BJ (cell line): ENCODE results near the gene TBL1XR1. TPM values are rescaled to one million over a fixed set of nuclear protein-coding genes. Genes with fewer than 3 reads are reported as not detected.
"Not testable (repeated sequence)": the region's sequence is repeated elsewhere in the genome, so short reads cannot be mapped to it uniquely, and the experiment has no call there.

Experiments used
- CTCF ChIA-PET: fragments of 350-600 bp; formaldehyde crosslinking; extraction: SDS; loops from one replicate; lab custom pipeline; 2021; ENCODE audit warnings: antibody characterized with exemption, inconsistent platforms; lab: Yijun Ruan, JAX
- POLR2A ChIA-PET: fragments of 300-600 bp; sonication (Branson Sonifier 250); formaldehyde crosslinking; extraction: SDS; loops from one replicate; lab custom pipeline; 2021; ENCODE audit warnings: antibody characterized with exemption; lab: Charles Lee
- DNase-seq: peaks from one replicate; pipeline ENCODE4 v3.0.0-alpha.2; 2011; ENCODE audit warnings: low read depth
- H3K27me3 ChIP-seq: 2 replicates; pipeline ENCODE4 v1.6.0; 2011; ENCODE audit warnings: low read length; ENCODE audit not compliant: control insufficient read depth, insufficient read depth
- H3K36me3 ChIP-seq: 2 replicates; pipeline ENCODE4 v1.5.1; 2011; ENCODE audit warnings: low read length; ENCODE audit not compliant: control insufficient read depth, insufficient read depth
- H3K4me3 ChIP-seq: 2 replicates; pipeline ENCODE4 v1.5.1; 2011; ENCODE audit warnings: low read depth, mild to moderate bottlenecking, control low read depth, low read length
- polyA plus RNA-seq: library from polyadenylated mRNA; depleted of rRNA; stranded (reverse); fragments of >200 nt; gene quantifications from 2 replicates; pipeline ENCODE4 v1.2.3, GENCODE V29; 2011
- TF ChIP-seq, protein P1 (sequence below): IDR thresholded peaks from 2 replicates; pipeline ENCODE4 v1.5.1; 2011; ENCODE audit warnings: low read depth, mild to moderate bottlenecking, control low read depth, inconsistent platforms, low read length, moderate library complexity; ENCODE audit not compliant: insufficient read depth

TBL1XR1 gene
- polyA plus RNA-seq, 1 experiment: 95.4 TPM

DNA sequence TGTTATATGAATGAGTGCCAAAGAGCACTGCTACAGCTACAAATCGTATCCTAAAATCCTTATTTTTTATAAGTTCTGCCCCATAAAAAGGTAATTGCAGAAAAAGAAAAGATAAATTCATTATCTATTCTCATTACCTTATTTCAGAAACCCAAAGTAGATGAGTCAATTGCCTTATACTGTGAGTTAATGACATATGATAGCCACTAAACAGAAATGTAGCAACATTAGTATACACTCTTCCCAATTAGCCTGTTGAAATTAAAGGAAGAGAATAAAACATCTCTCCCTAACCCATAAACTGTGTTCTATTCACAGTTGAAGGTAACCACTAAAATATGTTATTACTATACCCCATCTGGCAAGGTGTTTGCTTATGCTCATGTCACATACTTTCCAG lies 11.0 kb downstream of the TBL1XR1 start:
- Histone ChIP-seq H3K27me3 (no peaks in the 10 kb centered on the region), H3K36me3 (no peaks in the 10 kb centered on the region), H3K4me3 (no peak overlapping the region)
- CTCF ChIA-PET: no interaction called here
- DNase-seq: no peak
- POLR2A ChIA-PET: no interaction called here
- TF ChIP-seq, protein P1, sequence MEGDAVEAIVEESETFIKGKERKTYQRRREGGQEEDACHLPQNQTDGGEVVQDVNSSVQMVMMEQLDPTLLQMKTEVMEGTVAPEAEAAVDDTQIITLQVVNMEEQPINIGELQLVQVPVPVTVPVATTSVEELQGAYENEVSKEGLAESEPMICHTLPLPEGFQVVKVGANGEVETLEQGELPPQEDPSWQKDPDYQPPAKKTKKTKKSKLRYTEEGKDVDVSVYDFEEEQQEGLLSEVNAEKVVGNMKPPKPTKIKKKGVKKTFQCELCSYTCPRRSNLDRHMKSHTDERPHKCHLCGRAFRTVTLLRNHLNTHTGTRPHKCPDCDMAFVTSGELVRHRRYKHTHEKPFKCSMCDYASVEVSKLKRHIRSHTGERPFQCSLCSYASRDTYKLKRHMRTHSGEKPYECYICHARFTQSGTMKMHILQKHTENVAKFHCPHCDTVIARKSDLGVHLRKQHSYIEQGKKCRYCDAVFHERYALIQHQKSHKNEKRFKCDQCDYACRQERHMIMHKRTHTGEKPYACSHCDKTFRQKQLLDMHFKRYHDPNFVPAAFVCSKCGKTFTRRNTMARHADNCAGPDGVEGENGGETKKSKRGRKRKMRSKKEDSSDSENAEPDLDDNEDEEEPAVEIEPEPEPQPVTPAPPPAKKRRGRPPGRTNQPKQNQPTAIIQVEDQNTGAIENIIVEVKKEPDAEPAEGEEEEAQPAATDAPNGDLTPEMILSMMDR: no peak

DNA sequence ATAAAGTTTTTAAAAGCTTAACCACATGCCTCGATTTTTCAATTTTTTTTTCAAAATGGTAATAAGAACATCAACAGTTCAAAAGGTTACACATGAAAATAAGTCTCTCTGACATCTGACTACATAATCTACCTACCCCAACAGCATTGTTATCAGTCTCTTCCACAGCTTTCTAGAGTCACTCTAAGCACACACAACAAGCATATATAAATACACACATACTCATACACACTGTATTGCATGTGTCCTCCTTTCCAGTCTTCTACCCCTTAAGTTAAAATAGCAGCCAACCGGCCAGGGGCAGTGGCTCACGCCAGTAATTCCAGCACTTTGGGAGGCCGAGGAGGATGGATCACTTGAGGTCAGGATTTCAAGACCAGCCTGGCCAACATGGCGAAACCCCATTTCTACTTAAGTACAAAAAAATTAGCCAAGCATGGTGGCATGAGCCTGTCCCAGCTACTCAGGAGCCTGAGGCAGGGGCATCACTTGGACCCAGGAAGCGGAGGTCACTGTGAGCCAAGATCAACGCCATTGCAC lies 12.2 kb downstream of the TBL1XR1 start:
- POLR2A ChIA-PET: no interaction called here

DNA sequence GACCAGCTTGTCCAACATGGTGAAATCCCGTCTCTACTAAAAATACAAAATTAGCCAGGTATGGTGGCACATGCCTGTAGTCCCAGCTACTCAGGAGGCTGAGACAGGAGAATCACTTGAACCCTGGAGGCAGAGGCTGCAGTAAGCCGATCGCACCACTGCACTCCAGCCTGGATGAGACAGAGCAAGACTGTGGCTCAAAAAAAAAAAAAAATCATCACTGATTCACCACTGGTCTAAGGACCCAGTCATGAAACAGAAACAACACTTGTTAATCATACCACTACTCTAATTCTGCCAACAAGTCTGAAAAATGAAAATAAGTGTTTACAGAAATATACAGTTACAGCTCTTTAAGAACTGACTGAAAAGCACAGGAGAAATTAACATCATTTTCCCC lies 12.7 kb downstream of the TBL1XR1 start:
- POLR2A ChIA-PET, H3K27me3 ChIP-seq, DNase-seq, H3K4me3 ChIP-seq, H3K36me3 ChIP-seq: not testable (repeated sequence)
- CTCF ChIA-PET: interaction anchor here (0.6 to 0.8 kb wide), 5 partner anchors 26 to 332 kb away, joined by 3 to 6 read pairs (median 3); no protein-coding TSS in a partner anchor

More for the DNA sequence above, 12.2 kb downstream of the TBL1XR1 start:
- Histone ChIP-seq H3K36me3 (no peaks in the 10 kb centered on the region), H3K4me3 (no peak overlapping the region), H3K27me3 (no peaks in the 10 kb centered on the region)
- no peak for DNase-seq
- TF ChIP-seq, protein P1: no peak
- CTCF ChIA-PET: interaction anchor here (0.6 to 0.8 kb wide), 4 partner anchors 25 to 331 kb away, joined by 3 to 6 read pairs (median 4); no protein-coding TSS in a partner anchor

DNA sequence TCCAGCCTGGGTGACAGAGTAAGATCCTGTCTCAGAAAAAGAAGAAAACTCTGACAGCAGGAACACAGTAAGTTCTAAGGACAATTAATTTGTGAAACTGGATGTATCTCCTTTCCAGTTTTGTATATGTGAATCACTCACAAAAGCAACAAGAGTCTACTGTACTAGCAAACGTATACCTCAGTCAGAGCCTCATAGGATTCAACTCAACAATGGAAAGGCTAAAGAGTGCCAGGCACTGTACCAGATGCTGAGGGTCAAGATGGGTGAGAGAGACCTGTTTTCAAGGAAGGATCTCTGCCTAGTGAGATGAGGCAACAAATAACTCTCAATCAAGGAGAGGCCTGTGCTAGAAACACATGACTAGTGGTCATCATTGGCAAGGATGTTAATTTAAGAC lies 14.9 kb downstream of the TBL1XR1 start:
- CTCF ChIA-PET: no interaction called here
- TF ChIP-seq, protein P1: no peak
- H3K27me3 ChIP-seq: no peaks in the 10 kb centered on the region
- POLR2A ChIA-PET: no interaction called here
- DNase-seq: no peak
- H3K4me3 ChIP-seq: no peak overlapping the region
- H3K36me3 ChIP-seq: no peaks in the 10 kb centered on the region

DNA sequence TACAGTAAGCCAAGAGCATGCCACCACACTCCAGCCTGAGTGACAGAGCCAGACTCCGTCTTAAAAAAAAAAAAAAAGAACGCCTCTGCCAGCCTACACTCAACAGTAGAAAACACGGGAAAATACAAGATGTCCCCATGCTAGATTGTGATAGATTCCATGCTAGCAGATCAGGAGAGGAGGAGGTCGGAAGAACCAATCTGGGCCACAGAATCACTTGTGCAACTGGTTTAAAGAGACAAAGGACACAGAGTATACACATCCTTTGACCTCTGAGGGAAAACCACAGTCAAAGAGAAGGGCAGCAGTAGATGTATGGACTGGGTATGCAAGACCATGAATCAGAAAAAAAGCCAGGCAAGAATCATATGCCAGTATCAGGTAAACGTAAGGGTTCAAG lies 15.9 kb downstream of the TBL1XR1 start:
- TF ChIP-seq, protein P1: no peak
- Histone ChIP-seq H3K36me3 (no peaks in the 10 kb centered on the region), H3K27me3 (no peaks in the 10 kb centered on the region), H3K4me3 (no peak overlapping the region)
- ChIA-PET POLR2A (no interaction called here), CTCF (no interaction called here)
- no peak for DNase-seq

DNA sequence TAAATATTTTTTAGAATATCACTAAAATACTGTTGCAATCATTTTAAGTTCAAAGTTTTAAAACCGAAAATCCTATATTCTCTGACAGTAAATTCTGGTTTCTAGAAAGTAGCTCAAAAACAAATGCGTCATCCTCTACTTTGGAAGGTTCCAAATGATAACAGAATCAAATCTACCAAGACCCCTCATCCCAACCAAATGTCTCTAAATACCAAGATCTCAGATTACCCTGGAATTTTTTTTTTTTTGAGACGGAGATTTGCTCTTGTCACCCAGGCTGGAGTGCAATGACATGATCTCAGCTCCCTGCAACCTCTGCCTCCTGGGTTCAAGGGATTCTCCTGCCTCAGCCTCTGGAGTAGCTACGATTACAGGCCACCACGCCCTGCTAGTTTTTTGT lies 16.8 kb downstream of the TBL1XR1 start:
- Histone ChIP-seq H3K4me3 (no peak overlapping the region), H3K36me3 (no peaks in the 10 kb centered on the region), H3K27me3 (no peaks in the 10 kb centered on the region)
- CTCF ChIA-PET: interaction anchor here (0.7 kb wide), 1 partner anchor 535 kb away, joined by 3 read pairs; no protein-coding TSS in a partner anchor
- POLR2A ChIA-PET: no interaction called here
- DNase-seq: no peak
- TF ChIP-seq, protein P1: no peak
